Caco-2 (cell line): ENCODE data around the gene DRGX. TPM values are rescaled to one million over a fixed set of nuclear protein-coding genes. Genes with fewer than 3 reads are reported as not detected.

ENCODE experiments used
- BruUV-seq: library from RNA; stranded (reverse); fragments of 400-500 nt; replicated peaks from 2 replicates; lab custom pipeline; 2021; lab: Mats Ljungman, UMichigan
- CTCF ChIA-PET: fragments of 300-600 bp; sonication (Branson Sonifier 250); formaldehyde crosslinking; loops from one replicate; lab custom pipeline; 2022; ENCODE audit warnings: antibody characterized with exemption; lab: Charles Lee
- POLR2A ChIA-PET: fragments of 300-600 bp; sonication (Branson Sonifier 250); formaldehyde crosslinking; loops from one replicate; lab custom pipeline; 2022; ENCODE audit warnings: antibody characterized with exemption; lab: Charles Lee
- DNase-seq, 2 experiments: peaks; one replicate each; pipeline versions ENCODE4 v3.0.0 to v3.0.0-alpha.2; 2020 to 2022
- H3K27me3 ChIP-seq: replicated peaks from 2 replicates; pipeline ENCODE4 v1.6.0; 2011; ENCODE audit warnings: low read length; ENCODE audit not compliant: control insufficient read depth, insufficient read depth
- H3K36me3 ChIP-seq: 2 replicates; pipeline ENCODE4 v1.5.1; 2011; ENCODE audit warnings: low read length; ENCODE audit not compliant: control insufficient read depth, insufficient read depth
- H3K4me1 ChIP-seq: fragments of 250-450 bp; sonication (Bioruptor Pico); 2 replicates; pipeline ENCODE4 v1.5.1; 2020; ENCODE audit warnings: mild to moderate bottlenecking
- H3K4me3 ChIP-seq: 2 replicates; pipeline ENCODE4 v1.5.1; 2011; ENCODE audit warnings: low read depth, mild to moderate bottlenecking, control low read depth, low read length
- H3K9me3 ChIP-seq: fragments of 250-450 bp; sonication (Bioruptor Pico); 2 replicates; pipeline ENCODE4 v1.5.1; 2020; ENCODE audit warnings: mild to moderate bottlenecking, moderate library complexity
- H3K27ac Mint-ChIP-seq: one replicate; pipeline ENCODE4 v1.8.0; 2022; ENCODE audit warnings: mixed read lengths; ENCODE audit not compliant: unreplicated experiment
- H3K27me3 Mint-ChIP-seq: one replicate; pipeline ENCODE4 v1.8.0; 2022; ENCODE audit warnings: mixed read lengths; ENCODE audit not compliant: insufficient read depth, unreplicated experiment
- H3K36me3 Mint-ChIP-seq: one replicate; pipeline ENCODE4 v1.8.0; 2022; ENCODE audit warnings: mild to moderate bottlenecking, mixed read lengths; ENCODE audit not compliant: insufficient read depth, unreplicated experiment
- H3K4me1 Mint-ChIP-seq: one replicate; pipeline ENCODE4 v1.8.0; 2022; ENCODE audit warnings: low read depth, mixed read lengths; ENCODE audit not compliant: unreplicated experiment
- H3K4me3 Mint-ChIP-seq: one replicate; pipeline ENCODE4 v1.8.0; 2022; ENCODE audit warnings: mild to moderate bottlenecking, moderate library complexity, mixed read lengths; ENCODE audit not compliant: unreplicated experiment
- H3K9me3 Mint-ChIP-seq: one replicate; pipeline ENCODE4 v1.8.0; 2022; ENCODE audit warnings: mixed read lengths; ENCODE audit not compliant: unreplicated experiment
- intact Hi-C: fragments of 100-400 bp; cut with micrococcal nuclease; formaldehyde crosslinking; loops from one replicate; pipeline ENCODE4 v1.10.0; 2022; ENCODE audit not compliant: unreplicated experiment
- total RNA-seq: library from RNA; stranded (reverse); gene quantifications from 2 replicates; pipeline ENCODE4 v1.2.3, GENCODE V29; 2022
- TF ChIP-seq, protein P1 (sequence below), 2 experiments: fragments of 200-600 bp in 1 of 2; IDR thresholded peaks; 1 replicate in 1 of 2; 2 replicates in 1 of 2; pipeline versions ENCODE4 v1.5.1 to v1.8.0; 2011 to 2022; ENCODE audit warnings: antibody characterized with exemption in 1 of 2, control low read depth in 1 of 2, inconsistent platforms in 1 of 2, low read depth in 1 of 2, low read length in 1 of 2, mild to moderate bottlenecking in 1 of 2, moderate library complexity in 1 of 2; ENCODE audit not compliant: insufficient read depth in 1 of 2, severe bottlenecking in 1 of 2, unreplicated experiment in 1 of 2

The DRGX gene
- total RNA-seq, 1 experiment from 2014 or later, result not detected

DNA sequence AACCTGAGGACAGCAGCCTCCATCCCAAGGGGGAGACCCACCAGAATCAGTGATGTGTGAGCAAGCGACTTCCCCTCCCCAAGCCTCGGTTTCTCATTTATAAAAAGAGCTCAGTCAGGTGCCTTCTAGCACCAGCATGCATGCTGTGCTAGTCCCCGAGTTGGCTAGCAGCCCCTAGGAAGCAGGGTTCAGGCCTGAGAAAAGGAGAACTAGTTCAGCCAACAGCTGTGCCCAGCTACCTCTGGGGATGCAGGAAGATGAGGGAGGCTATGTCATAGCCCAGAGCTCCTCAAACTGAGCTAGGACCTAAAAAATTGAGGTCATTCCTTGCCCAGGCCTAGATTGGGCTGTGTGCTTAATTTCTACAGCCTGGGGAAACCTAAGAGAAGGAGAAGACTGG, 13.7 kb downstream of the DRGX start:
- Histone ChIP-seq H3K36me3 (no peaks in the 10 kb centered on the region), H3K4me1 (no peaks in the 10 kb centered on the region), H3K4me3 (no peak overlapping the region), H3K9me3 (no peaks in the 10 kb centered on the region), H3K27me3 (peaks cover 1% of the 10 kb centered on the region)
- H3K36me3 Mint-ChIP-seq, result no peaks in the 10 kb centered on the region
- POLR2A ChIA-PET, result no interaction called here
- H3K27ac Mint-ChIP-seq, result no peak overlapping the region
- peaks cover 22% of the 10 kb centered on the region for H3K27me3 Mint-ChIP-seq
- H3K9me3 Mint-ChIP-seq, result no peaks in the 10 kb centered on the region
- CTCF ChIA-PET, result no interaction called here
- DNase-seq, result no peak
- TF ChIP-seq, protein P1, sequence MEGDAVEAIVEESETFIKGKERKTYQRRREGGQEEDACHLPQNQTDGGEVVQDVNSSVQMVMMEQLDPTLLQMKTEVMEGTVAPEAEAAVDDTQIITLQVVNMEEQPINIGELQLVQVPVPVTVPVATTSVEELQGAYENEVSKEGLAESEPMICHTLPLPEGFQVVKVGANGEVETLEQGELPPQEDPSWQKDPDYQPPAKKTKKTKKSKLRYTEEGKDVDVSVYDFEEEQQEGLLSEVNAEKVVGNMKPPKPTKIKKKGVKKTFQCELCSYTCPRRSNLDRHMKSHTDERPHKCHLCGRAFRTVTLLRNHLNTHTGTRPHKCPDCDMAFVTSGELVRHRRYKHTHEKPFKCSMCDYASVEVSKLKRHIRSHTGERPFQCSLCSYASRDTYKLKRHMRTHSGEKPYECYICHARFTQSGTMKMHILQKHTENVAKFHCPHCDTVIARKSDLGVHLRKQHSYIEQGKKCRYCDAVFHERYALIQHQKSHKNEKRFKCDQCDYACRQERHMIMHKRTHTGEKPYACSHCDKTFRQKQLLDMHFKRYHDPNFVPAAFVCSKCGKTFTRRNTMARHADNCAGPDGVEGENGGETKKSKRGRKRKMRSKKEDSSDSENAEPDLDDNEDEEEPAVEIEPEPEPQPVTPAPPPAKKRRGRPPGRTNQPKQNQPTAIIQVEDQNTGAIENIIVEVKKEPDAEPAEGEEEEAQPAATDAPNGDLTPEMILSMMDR (IDR thresholded peaks at IDR 0.05; ENCODE audit: insufficient read depth in 1 of 2, low read depth in 1 of 2, low read length in 1 of 2, severe bottlenecking in 1 of 2, unreplicated experiment in 1 of 2), result no peak
- BruUV-seq, result no TSS peak
- no peaks in the 10 kb centered on the region for H3K4me1 Mint-ChIP-seq
- intact Hi-C loops, result no loop called here
- H3K4me3 Mint-ChIP-seq, result no peak overlapping the region

DNA sequence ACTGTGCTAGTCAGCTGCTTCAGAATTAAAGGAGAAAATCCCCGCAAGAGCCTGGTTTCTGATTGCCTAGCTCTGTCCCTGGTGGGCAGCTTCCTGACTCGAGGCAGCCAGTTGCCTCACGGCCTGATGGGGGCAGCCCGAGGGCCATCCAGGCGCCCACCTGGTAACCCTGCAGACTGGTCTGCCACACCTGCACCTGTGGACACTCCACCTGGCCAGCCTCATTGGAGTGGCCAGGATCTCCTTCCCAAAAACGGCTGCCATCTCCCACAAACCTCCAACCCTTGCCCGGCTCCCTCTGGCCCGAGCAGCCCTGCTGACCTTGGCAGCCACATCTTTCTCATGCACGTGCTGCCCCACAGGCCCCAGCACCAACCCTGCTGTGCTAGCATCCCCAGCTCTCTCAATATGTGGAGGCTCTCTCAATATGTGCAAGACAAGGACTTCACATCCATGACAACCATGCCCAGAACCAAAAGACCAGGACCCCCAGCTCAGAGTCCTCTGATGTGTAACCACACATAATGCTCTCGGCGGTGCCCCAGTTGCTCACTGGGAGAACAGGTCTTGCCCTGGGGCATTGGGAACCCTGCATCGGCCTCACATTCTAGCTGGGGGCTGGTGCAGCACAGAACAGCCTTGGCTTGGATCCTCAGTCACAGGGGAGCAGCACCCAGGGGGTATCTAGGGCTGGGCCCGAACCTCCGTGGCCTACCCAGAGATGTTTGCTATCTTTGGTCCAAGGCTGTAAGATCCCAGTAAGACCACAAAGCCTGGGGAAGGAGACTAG, 14.6 kb downstream of the DRGX start:
- ChIA-PET POLR2A (no interaction called here), CTCF (no interaction called here)
- Mint-ChIP-seq H3K4me3 (no peak overlapping the region), H3K36me3 (no peaks in the 10 kb centered on the region), H3K4me1 (no peaks in the 10 kb centered on the region), H3K27me3 (peaks cover 27% of the 10 kb centered on the region), H3K27ac (no peak overlapping the region), H3K9me3 (no peaks in the 10 kb centered on the region)
- no peak overlapping the region for H3K4me3 ChIP-seq
- no peaks in the 10 kb centered on the region for H3K36me3 ChIP-seq
- no peaks in the 10 kb centered on the region for H3K4me1 ChIP-seq
- intact Hi-C loops, result no loop called here
- H3K27me3 ChIP-seq, result peaks cover 1% of the 10 kb centered on the region
- no TSS peak for BruUV-seq
- DNase-seq, result no peak
- H3K9me3 ChIP-seq, result no peaks in the 10 kb centered on the region
- TF ChIP-seq, protein P1 (IDR thresholded peaks at IDR 0.05; ENCODE audit: insufficient read depth in 1 of 2, low read depth in 1 of 2, low read length in 1 of 2, severe bottlenecking in 1 of 2, unreplicated experiment in 1 of 2), result no peak

DNA sequence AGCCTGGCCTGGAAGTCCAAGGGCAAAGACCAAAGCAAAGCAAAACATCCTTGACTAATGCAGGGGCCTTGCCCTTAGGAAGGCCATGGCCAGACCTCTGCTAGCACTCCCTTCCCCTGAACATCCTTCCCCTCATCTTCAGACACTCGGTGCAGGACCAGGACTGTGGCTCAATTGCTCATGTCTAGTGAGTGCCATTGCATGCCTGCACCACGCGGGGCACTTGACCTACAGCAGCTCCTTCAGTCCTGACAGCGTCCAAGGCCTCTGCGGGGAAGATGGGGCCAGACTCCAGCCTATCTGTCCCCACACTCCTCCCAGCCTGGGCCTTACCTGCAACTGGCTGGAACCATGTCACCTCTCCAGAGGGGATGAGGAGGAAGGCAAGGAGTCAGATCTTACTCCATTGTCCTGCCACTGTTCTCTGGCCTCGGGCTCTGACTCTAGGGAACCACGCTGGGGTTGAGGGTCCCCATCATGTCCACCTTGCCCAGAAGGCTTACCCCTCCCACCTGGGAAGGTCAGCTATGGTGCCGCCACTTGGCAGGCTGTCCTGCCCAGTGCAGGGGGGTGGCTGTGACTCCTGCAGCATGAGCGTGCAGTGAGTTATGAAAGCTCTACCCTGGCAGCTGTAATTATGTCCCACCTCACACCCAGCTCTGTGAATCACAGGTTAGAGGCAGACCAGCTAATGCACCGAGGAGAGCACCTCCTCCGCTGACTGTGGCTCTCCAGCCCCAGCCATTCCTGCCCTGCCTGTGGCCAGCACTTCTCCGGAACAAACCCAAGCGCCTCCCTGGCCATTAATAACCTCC, 16.1 kb downstream of the DRGX start:
- intact Hi-C loops, result no loop called here
- H3K27ac Mint-ChIP-seq, result no peak overlapping the region
- H3K27me3 Mint-ChIP-seq, result peaks cover 34% of the 10 kb centered on the region
- no peaks in the 10 kb centered on the region for H3K4me1 ChIP-seq
- peak in 1 of 2 experiments; percentile 49 for DNase-seq
- H3K9me3 Mint-ChIP-seq, result no peaks in the 10 kb centered on the region
- no peaks in the 10 kb centered on the region for H3K36me3 Mint-ChIP-seq
- TF ChIP-seq, protein P1 (IDR thresholded peaks at IDR 0.05; ENCODE audit: insufficient read depth in 1 of 2, low read depth in 1 of 2, low read length in 1 of 2, severe bottlenecking in 1 of 2, unreplicated experiment in 1 of 2), result peak; percentile 39 to 55
- no TSS peak for BruUV-seq
- no peaks in the 10 kb centered on the region for H3K36me3 ChIP-seq
- H3K4me3 Mint-ChIP-seq, result no peak overlapping the region
- no peaks in the 10 kb centered on the region for H3K9me3 ChIP-seq
- peaks cover 3% of the 10 kb centered on the region for H3K27me3 ChIP-seq
- CTCF ChIA-PET, result interaction anchor here (1.2 to 1.4 kb wide), 2 partner anchors 8 to 139 kb away, joined by 3 to 4 read pairs; no protein-coding TSS in a partner anchor
- POLR2A ChIA-PET, result no interaction called here
- no peak overlapping the region for H3K4me3 ChIP-seq
- H3K4me1 Mint-ChIP-seq, result no peaks in the 10 kb centered on the region
